Adrenal gland (tissue), 12 donors: Measurements from ENCODE around the gene EYS. TPM values are rescaled to one million over a fixed set of nuclear protein-coding genes. Genes with fewer than 3 reads are reported as not detected.

Source experiments
- DNase-seq, 7 donors: peaks; one replicate each; pipeline ENCODE4 v3.0.0-alpha.2; 2019 to 2020
- H3K27ac ChIP-seq, 5 donors: fragments of 200-600 bp; sonication (generic) in 4 of 5; 1 replicate in 3 of 5; 2 replicates in 2 of 5; pipeline versions ENCODE4 v1.5.1 to v1.8.0; 2016 to 2020; ENCODE audit warnings: mild to moderate bottlenecking in 1 of 5
- H3K27me3 ChIP-seq: fragments of 200-600 bp; 2 replicates; pipeline ENCODE4 v1.8.0; 2021
- H3K36me3 ChIP-seq, 2 donors: fragments of 200-600 bp; replicated peaks in 1 of 2; 1 replicate in 1 of 2; 2 replicates in 1 of 2; pipeline versions ENCODE4 v1.5.1 to v1.8.0; 2018 to 2022
- H3K4me1 ChIP-seq, 2 donors: fragments of 200-600 bp; replicated peaks in 1 of 2; 1 replicate in 1 of 2; 2 replicates in 1 of 2; pipeline versions ENCODE4 v1.5.1 to v1.8.0; 2018 to 2021
- H3K4me3 ChIP-seq, 4 donors: fragments of 200-600 bp; sonication (generic) in 3 of 4; one replicate each; pipeline ENCODE4 v1.5.1; 2016 to 2018
- H3K9me3 ChIP-seq, 3 donors: fragments of 200-600 bp; sonication (generic) in 1 of 3; replicated peaks in 1 of 3; 1 replicate in 2 of 3; 2 replicates in 1 of 3; pipeline versions ENCODE4 v1.5.1 to v1.8.0; 2016 to 2021
- POLR2A ChIP-seq, 2 donors: fragments of 450-650 bp; IDR thresholded peaks; one replicate each; pipeline ENCODE4 v1.6.1; 2017; ENCODE audit warnings: antibody characterized with exemption in 2 of 2, mild to moderate bottlenecking in 2 of 2, moderate library complexity in 1 of 2
- WGBS, 4 donors: extraction: QIAGEN DNeasy Blood & Tissue Kit in 2 of 4; methylation state at CpG; one replicate each; pipeline versions ENCODE4 v1.1.5 to v1.1.7; 2013 to 2017; 5-methylcytosine and 5-hydroxymethylcytosine counted together
- intact Hi-C, 2 donors: fragments of 100-400 bp; cut with DNase I; formaldehyde crosslinking; loops; one replicate each; pipeline versions ENCODE4 v1.14.1 to v1.15.0; 2022 to 2023
- polyA plus RNA-seq, 3 donors: library from polyadenylated mRNA; stranded (reverse); fragments of 200-250 nt in 2 of 3; fragments of 350-450 nt in 1 of 3; fragmentation: Illumina TruSeq in 1 of 3; extraction: RNeasy Lipid Tissue Mini Kit (QIAGEN cat#74804) in 1 of 3; gene quantifications; one replicate each; pipeline ENCODE4 v1.2.3, GENCODE V29; 2013 to 2014
- total RNA-seq, 9 donors: library from RNA; depleted of rRNA in 4 of 9; stranded (reverse); fragments of >200 nt in 4 of 9; fragments of 120-200 nt in 1 of 9; fragmentation: NEBNext Ultra II Directional in 1 of 9; extraction: Animal tissue kit (Norgen Biotek cat#: 25700) in 1 of 9; gene quantifications; one replicate each; pipeline versions ENCODE4 v1.1.0 to v1.2.4, GENCODE V29; 2013 to 2023
- TF ChIP-seq, protein P1 (sequence below), 6 experiments: fragments of 450-650 bp in 4 of 6; fragments of 200-600 bp in 2 of 6; sonication (generic) in 1 of 6; IDR thresholded peaks; 1 replicate in 5 of 6; 2 replicates in 1 of 6; pipeline versions ENCODE4 v1.5.1 to v1.8.0; 2016 to 2021; ENCODE audit warnings: antibody characterized with exemption in 6 of 6, mild to moderate bottlenecking in 2 of 6, moderate library complexity in 1 of 6
- donor health status: healthy with polysubstance abuse.
- donor health status: Bipolar disorder and iron deficiency.
- donor health status: DM: yes; HTN: yes; CAD: no.
- donor health status: DM: no; HTN: no; CAD: no.
- donor health status: DM: no; HTN: no; CAD: no.
- donor health status: DM: yes; HTN: yes; CAD: no.

The EYS gene
- total and polyA plus RNA-seq, 12 donors: 0.03 to 3.1 (median 0.18) TPM; not detected in 7

GRCh38 chr6:65155083-65155482 is 551.9 kb downstream of the EYS start:
- intact Hi-C loops: no loop called here
- DNase-seq: no peak
- TF ChIP-seq, protein P1, sequence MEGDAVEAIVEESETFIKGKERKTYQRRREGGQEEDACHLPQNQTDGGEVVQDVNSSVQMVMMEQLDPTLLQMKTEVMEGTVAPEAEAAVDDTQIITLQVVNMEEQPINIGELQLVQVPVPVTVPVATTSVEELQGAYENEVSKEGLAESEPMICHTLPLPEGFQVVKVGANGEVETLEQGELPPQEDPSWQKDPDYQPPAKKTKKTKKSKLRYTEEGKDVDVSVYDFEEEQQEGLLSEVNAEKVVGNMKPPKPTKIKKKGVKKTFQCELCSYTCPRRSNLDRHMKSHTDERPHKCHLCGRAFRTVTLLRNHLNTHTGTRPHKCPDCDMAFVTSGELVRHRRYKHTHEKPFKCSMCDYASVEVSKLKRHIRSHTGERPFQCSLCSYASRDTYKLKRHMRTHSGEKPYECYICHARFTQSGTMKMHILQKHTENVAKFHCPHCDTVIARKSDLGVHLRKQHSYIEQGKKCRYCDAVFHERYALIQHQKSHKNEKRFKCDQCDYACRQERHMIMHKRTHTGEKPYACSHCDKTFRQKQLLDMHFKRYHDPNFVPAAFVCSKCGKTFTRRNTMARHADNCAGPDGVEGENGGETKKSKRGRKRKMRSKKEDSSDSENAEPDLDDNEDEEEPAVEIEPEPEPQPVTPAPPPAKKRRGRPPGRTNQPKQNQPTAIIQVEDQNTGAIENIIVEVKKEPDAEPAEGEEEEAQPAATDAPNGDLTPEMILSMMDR (IDR thresholded peaks at IDR 0.05): no peak
- no peak for TF ChIP-seq POLR2A (IDR thresholded peaks at IDR 0.05)
- Histone ChIP-seq H3K4me1 (no peaks in the 10 kb centered on the region), H3K27ac (no peak overlapping the region), H3K4me3 (no peak overlapping the region), H3K9me3 (no peaks in the 10 kb centered on the region), H3K36me3 (no peaks in the 10 kb centered on the region), H3K27me3 (no peaks in the 10 kb centered on the region)
- WGBS, 4 donors: 46 to 79% (median 67%) methylated on average over 1 of the region's 1 CpG

GRCh38 chr6:65149841-65150240 is 557.2 kb downstream of the EYS start:
- Histone ChIP-seq H3K9me3 (no peaks in the 10 kb centered on the region), H3K27me3 (no peaks in the 10 kb centered on the region), H3K4me1 (no peaks in the 10 kb centered on the region), H3K27ac (no peak overlapping the region), H3K4me3 (no peak overlapping the region), H3K36me3 (no peaks in the 10 kb centered on the region)
- intact Hi-C loops: no loop called here
- TF ChIP-seq POLR2A (IDR thresholded peaks at IDR 0.05): no peak
- TF ChIP-seq, protein P1 (IDR thresholded peaks at IDR 0.05): no peak
- 84 to 100% (median 89%) methylated on average over 1 of the region's 1 CpG for WGBS, 4 donors
- DNase-seq: no peak

GRCh38 chr6:65148839-65149238 is 558.2 kb downstream of the EYS start:
- intact Hi-C loops: no loop called here
- Histone ChIP-seq H3K36me3 (no peaks in the 10 kb centered on the region), H3K9me3 (no peaks in the 10 kb centered on the region), H3K27me3 (no peaks in the 10 kb centered on the region), H3K27ac (no peak overlapping the region), H3K4me3 (no peak overlapping the region), H3K4me1 (no peaks in the 10 kb centered on the region)
- no peak for DNase-seq
- TF ChIP-seq, protein P1 (IDR thresholded peaks at IDR 0.05): no peak
- no peak for TF ChIP-seq POLR2A (IDR thresholded peaks at IDR 0.05)
- WGBS, 4 donors: 84 to 88% (median 86%) methylated on average over 1 to 2 of the region's 2 CpGs

DNA sequence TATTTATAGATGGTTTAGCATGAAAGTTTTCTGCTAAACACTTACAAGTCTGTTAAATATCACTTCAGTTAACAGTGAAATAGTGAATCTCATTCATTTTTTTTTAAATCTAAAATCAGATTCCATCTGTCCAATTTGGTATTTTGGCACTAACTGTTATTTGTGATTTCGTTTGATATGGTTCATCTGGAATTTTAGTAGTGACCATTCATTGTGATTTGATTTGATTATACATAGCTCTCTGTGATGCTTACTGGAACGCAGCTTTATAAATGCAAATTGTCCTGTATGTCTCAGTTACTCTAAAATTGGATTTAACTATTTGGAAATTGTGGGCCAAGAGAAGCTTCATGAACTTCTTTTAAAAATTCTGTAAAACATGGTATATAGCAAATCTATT is 571.5 kb downstream of the EYS start:
- Histone ChIP-seq H3K4me3 (no peak overlapping the region), H3K36me3 (no peaks in the 10 kb centered on the region), H3K27me3 (no peaks in the 10 kb centered on the region), H3K9me3 (no peaks in the 10 kb centered on the region), H3K4me1 (no peaks in the 10 kb centered on the region), H3K27ac (no peak overlapping the region)
- no peak for TF ChIP-seq POLR2A (IDR thresholded peaks at IDR 0.05)
- TF ChIP-seq, protein P1 (IDR thresholded peaks at IDR 0.05): no peak
- WGBS, 4 donors: 68 to 78% (median 72%) methylated on average over 2 of the region's 2 CpGs
- intact Hi-C loops: no loop called here
- DNase-seq: no peak
